Measurements from ENCODE around the gene RAD23A.
"Not testable (repeated sequence)": the region's sequence is repeated elsewhere in the genome, so short reads cannot be mapped to it uniquely, and the experiment has no call there.

- not testable (repeated sequence) for TF ChIP-seq CTCF (IDR thresholded peaks at IDR 0.05; ENCODE audit: poor library complexity, severe bottlenecking); POLR2AphosphoS5 (IDR thresholded peaks at IDR 0.05); EZH2 (IDR thresholded peaks at IDR 0.05; ENCODE audit: borderline replicate concordance, insufficient read depth, low read length, poor library complexity, severe bottlenecking); TAF1 (IDR thresholded peaks at IDR 0.05; ENCODE audit: low read depth); REST (IDR thresholded peaks at IDR 0.05; ENCODE audit: borderline replicate concordance); SMC3 (conservative IDR thresholded peaks at IDR 0.05; ENCODE audit: poor library complexity); RAD21 (conservative IDR thresholded peaks at IDR 0.05); MXI1 (conservative IDR thresholded peaks at IDR 0.05; ENCODE audit: poor library complexity, severe bottlenecking); EP300 (conservative IDR thresholded peaks at IDR 0.05; ENCODE audit: poor library complexity, severe bottlenecking)
Measured at GRCh38 chr19:12955575-12955974, 9.9 kb downstream of the RAD23A start.
